HuH-7 (cell line): Measurements from ENCODE around the gene MAN1C1.
"Not testable (repeated sequence)": the region's sequence is repeated elsewhere in the genome, so short reads cannot be mapped to it uniquely, and the experiment has no call there.

Source experiments
- DNase-seq: peaks from one replicate; pipeline ENCODE4 v3.0.0; 2011; ENCODE audit warnings: low spot score

Gene MAN1C1

GRCh38 chr1:25680701-25681100 lies 64.1 kb downstream of the MAN1C1 start:
- no peak for DNase-seq

GRCh38 chr1:25682059-25682601 lies 65.5 kb downstream of the MAN1C1 start:
- no peak for DNase-seq

GRCh38 chr1:25683177-25683576 lies 66.6 kb downstream of the MAN1C1 start:
- no peak for DNase-seq

- no peak for DNase-seq
Observed at GRCh38 chr1:25683731-25684130, 67.1 kb downstream of the MAN1C1 start.

GRCh38 chr1:25684216-25684965 lies 67.8 kb downstream of the MAN1C1 start:
- no peak for DNase-seq

GRCh38 chr1:25685211-25685750 lies 68.7 kb downstream of the MAN1C1 start:
- no peak for DNase-seq

GRCh38 chr1:25685938-25686665 lies 69.5 kb downstream of the MAN1C1 start:
- no peak for DNase-seq

- no peak for DNase-seq
Observed at GRCh38 chr1:25687221-25688017, 70.8 kb downstream of the MAN1C1 start.

- DNase-seq, result no peak
Observed at GRCh38 chr1:25688390-25689119, 72.0 kb downstream of the MAN1C1 start.

- no peak for DNase-seq
Observed at GRCh38 chr1:25689686-25690381, 73.2 kb downstream of the MAN1C1 start.

- no peak for DNase-seq
Observed at GRCh38 chr1:25690396-25690956, 73.9 kb downstream of the MAN1C1 start.

GRCh38 chr1:25691211-25691610 lies 74.6 kb downstream of the MAN1C1 start:
- DNase-seq, result no peak

- peak; percentile 61 for DNase-seq
Observed at GRCh38 chr1:25692560-25692959, 76.0 kb downstream of the MAN1C1 start.

- no peak for DNase-seq
Observed at GRCh38 chr1:25694167-25695007, 77.8 kb downstream of the MAN1C1 start.

- peak; percentile 50 for DNase-seq
Observed at GRCh38 chr1:25695090-25695770, 78.6 kb downstream of the MAN1C1 start.

GRCh38 chr1:25695771-25696311 lies 79.2 kb downstream of the MAN1C1 start:
- no peak for DNase-seq

GRCh38 chr1:25696643-25697042 lies 80.1 kb downstream of the MAN1C1 start:
- DNase-seq, result not testable (repeated sequence)

- DNase-seq, result no peak
Observed at GRCh38 chr1:25697435-25698217, 81.0 kb downstream of the MAN1C1 start.
